Stimulated activated CD8-positive, alpha-beta memory T cell treated with anti-CD3 and anti-CD28 coated beads, Interleukin-15, amount 100 ng/mL, for 4 hours (primary cell): ENCODE data around the gene GSN.

ENCODE experiments used
- DNase-seq, 2 donors: peaks; one replicate each; pipeline ENCODE4 v3.0.0-alpha.2; 2020; ENCODE audit warnings: low read depth in 2 of 2

The GSN gene

GRCh38 chr9:121246821-121247561 is 21.0 kb upstream of the GSN start:
- DNase-seq: no peak

GRCh38 chr9:121249563-121249962 is 18.4 kb upstream of the GSN start:
- DNase-seq: no peak

GRCh38 chr9:121252104-121252851 is 15.7 kb upstream of the GSN start:
- no peak for DNase-seq

- DNase-seq: no peak
These were observed 14.8 kb upstream of the GSN start for GRCh38 chr9:121253162-121253561.

- no peak for DNase-seq
These were observed 14.0 kb upstream of the GSN start for GRCh38 chr9:121253821-121254501.

GRCh38 chr9:121259498-121259897 is 8.5 kb upstream of the GSN start:
- no peak for DNase-seq

GRCh38 chr9:121259935-121260334 is 8.0 kb upstream of the GSN start:
- DNase-seq: no peak

GRCh38 chr9:121260457-121261106 is 7.4 kb upstream of the GSN start:
- DNase-seq: no peak

GRCh38 chr9:121261107-121261460 is 6.9 kb upstream of the GSN start:
- DNase-seq: no peak

GRCh38 chr9:121261755-121262154 is 6.2 kb upstream of the GSN start:
- DNase-seq: no peak

- DNase-seq: no peak
These were observed 5.5 kb upstream of the GSN start for GRCh38 chr9:121262423-121262822.

- no peak for DNase-seq
These were observed 5.0 kb upstream of the GSN start for GRCh38 chr9:121262953-121263352.

GRCh38 chr9:121266356-121266755 is 1.6 kb upstream of the GSN start:
- DNase-seq: no peak

- no peak for DNase-seq
These were observed 884 bp upstream of the GSN start for GRCh38 chr9:121266906-121267650.

GRCh38 chr9:121268598-121268850 is 562 bp downstream of the GSN start:
- no peak for DNase-seq

- DNase-seq: no peak
These were observed 1.1 kb downstream of the GSN start for GRCh38 chr9:121268851-121269641.

- DNase-seq: no peak
These were observed 1.8 kb downstream of the GSN start for GRCh38 chr9:121269642-121270254.

- DNase-seq: no peak
These were observed 3.7 kb downstream of the GSN start for GRCh38 chr9:121271368-121272341.

GRCh38 chr9:121272401-121272948 is 4.5 kb downstream of the GSN start:
- DNase-seq: no peak
